HG03280 (cell line): ENCODE data around the gene DNAJC15.
A peak's percentile ranks its signal among the peaks of the same experiment; 100 is the strongest.
"Not testable (repeated sequence)": the region's sequence is repeated elsewhere in the genome, so short reads cannot be mapped to it uniquely, and the experiment has no call there.

ENCODE experiments used
- ATAC-seq: cut with Tn5 transposase; IDR thresholded peaks from one replicate; pipeline ENCODE4 v1.9.1; 2021; ENCODE audit warnings: mild to moderate bottlenecking, moderate library complexity; ENCODE audit not compliant: unreplicated experiment

The DNAJC15 gene

DNA sequence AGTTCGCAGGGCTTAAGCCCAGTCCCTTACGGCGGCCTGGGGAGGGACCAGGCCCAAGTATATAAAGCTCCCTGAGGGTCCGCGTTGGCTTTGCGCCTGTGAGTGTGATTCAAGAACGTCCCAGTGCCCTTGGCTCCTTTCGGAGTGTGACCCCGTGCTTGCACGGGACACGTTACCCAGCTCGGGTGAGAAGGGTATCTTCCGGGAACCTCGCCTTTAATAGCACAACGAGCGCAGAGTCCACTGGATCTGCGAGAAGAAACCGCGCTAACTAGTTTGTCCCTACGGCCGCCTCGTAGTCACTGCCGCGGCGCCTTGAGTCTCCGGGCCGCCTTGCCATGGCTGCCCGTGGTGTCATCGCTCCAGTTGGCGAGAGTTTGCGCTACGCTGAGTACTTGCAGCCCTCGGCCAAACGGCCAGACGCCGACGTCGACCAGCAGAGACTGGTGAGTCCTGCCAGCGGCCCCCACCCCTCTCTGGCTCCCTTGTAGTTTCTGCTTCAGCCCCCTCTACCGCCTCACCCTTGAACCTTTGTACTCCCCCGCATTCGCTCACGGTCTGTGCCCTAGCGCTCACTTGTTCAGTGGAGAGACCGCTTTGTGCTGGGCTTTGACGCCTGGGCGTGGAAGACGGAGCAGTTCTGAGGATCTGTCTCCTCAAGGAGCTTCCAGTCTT, at the start of gene DNAJC15:
TSS of gene DNAJC15 (plus strand) at position 298 of the 675 bp plus-strand sequence. CDS start at position 339, 41 bp downstream.
- ATAC-seq = peak; percentile 86

GRCh38 chr13:42976066-42976465, 47.3 kb upstream of the DNAJC15 start:
- ATAC-seq = no peak

DNA sequence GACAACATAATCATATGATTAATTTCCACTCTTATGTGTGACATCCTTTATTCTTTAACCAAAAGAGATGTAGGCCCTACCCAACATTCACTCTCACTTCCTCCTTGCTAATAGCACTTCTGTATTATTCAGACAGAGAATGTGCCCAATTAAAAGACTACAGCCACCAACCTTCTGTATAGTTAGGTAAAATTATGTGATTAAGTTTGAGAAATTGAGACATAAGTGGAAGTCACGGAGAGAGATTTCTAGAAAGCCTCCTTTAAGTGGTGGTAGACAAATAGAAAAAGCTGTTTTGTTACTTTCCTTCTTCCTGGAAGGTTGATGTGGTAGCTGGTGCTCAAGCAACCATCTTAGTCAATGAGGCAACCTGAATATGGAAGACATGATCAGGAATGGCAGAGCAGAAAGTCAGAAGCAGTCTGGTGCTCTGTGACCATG, 46.1 kb upstream of the DNAJC15 start:
- ATAC-seq = no peak

DNA sequence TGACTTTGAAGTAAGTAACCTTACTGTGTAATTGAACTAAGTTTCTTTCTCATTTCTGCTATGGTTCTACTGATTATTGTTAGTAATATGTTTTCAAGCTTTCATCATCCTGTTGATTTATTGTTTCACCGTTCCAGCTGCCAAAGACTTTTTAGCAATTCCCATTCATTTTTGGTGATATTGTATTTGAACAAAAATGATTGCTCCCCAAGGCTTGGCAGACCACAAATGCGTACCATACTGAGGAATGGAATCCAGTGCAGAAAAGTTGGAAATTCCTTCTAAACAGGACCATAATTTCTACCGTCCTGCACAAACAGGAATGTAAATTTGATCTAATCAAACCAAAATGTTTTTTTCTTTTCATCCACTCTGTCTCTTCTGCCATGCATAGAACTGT, 42.1 kb upstream of the DNAJC15 start:
- no peak for ATAC-seq

GRCh38 chr13:42981853-42982252, 41.5 kb upstream of the DNAJC15 start:
- ATAC-seq = no peak

GRCh38 chr13:42984026-42984425, 39.4 kb upstream of the DNAJC15 start:
- no peak for ATAC-seq

DNA sequence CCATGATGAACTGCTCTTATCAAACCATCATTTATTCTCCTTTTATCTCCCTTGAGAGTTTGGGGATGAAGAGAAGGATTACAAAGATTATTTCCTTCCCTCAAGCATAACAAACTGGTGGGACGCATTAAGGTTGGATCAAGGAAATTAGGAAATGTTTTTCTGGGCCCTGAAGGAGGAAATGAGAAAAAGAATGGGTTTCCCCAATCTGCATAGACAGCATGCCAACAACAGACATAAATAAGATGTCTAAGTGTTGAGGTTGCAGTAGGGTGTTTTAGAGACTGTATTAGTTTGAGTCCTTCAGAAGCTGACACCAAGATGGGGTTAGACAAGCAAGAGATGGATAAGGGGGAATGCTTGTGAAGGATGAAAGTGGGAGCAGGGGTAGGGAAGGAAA, 38.7 kb upstream of the DNAJC15 start:
- no peak for ATAC-seq

DNA sequence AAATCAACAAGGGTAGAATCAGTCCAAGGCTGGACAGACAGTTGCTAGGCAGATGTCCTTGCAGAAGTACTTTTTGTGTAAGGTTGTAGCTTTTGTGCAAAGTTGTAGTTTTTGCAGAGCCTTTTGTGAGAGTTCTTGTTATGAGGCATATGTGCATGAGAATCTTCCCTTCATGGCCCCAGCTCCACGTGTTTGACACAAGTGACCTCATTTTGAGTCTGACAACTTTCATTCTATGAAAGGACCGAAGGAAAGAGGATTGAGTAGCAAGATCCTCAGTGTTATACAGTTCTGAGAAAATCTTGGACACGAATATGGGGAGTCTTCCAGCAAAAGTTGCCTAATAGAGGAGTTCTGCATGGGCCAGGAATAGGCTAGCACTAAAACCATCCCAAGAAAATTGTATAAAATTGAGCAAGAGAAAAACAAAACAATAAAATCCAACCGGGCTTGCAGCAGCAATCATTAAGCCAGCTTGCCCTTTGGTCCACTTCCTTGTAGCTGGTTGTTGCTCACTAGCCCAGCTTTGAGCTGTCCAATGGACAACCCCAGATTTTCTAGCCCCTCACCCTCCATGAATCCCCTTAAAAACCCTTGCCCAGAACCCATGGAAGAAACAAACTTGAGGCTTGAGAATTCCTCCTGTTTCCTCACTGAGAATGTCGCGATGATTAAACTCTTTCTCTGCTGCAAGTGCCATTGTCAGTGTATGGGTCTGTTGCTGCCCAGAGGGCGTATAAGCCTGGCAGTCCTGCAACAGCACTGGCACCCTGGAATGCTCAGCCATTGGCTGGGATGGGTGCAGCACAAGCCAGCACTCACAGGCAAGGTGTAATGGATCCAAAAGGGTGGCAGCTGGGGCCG, 37.8 kb upstream of the DNAJC15 start:
- ATAC-seq = no peak

DNA sequence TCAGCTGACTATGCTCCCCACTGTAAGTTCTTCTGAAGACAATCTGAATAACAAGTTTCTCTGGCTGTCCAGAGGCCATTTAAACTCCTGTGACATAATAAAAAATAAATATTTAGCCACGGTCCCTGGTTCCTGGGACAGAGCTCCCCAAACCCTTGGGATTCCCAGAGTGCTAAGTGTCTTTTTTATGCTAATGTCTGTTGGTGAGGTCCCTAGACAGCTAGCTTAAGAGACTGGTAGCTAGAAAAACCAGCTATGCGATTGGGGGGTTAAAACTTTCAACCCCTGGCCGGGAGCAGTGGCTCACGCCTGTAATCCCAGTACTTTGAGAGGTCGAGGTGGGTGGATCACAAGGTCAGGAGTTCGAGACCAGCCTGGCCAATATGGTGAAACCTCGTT, 37.2 kb upstream of the DNAJC15 start:
- ATAC-seq = no peak

DNA sequence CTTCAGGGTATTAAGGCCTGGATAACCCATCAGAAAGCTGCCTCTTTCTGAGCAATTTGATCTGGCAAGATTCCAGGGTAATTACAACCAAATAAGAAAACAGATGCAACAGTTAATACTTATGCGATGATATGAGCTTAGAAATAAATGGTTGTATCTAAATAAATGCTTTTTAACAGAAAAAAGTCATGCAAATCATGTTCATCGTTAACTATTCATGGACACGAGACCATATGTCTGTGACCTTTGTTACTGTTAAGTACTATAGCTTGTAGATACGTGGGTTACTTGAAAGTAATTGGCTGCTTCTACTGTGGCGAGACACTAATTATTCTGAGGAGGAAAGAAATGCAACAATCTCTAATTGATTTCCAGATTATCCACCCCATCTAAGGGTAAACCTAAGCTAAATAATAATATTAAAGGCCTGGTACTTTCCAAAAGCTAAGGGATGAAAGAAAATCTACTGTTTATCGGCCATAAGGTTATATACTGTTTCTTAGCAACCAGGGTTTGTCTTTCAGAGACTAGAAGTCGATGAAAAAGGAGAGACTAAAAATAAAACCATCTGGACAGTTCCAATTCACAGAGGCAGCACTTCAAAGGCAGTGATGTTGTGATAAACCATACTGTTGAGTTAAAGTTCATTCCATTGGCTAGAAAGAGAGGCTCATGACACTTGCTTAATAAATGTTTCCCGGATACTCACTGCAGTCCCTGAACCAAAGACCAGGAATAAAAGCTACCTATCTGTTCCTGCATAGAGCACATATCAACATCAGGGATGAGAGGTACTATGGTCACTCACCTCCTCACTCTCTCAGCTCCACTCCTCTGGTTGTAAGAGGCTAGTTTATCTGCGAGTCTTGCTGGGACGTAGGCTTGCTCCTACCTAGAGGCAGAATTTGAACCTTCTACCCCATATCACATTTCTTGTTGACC, 32.8 kb upstream of the DNAJC15 start:
- no peak for ATAC-seq

DNA sequence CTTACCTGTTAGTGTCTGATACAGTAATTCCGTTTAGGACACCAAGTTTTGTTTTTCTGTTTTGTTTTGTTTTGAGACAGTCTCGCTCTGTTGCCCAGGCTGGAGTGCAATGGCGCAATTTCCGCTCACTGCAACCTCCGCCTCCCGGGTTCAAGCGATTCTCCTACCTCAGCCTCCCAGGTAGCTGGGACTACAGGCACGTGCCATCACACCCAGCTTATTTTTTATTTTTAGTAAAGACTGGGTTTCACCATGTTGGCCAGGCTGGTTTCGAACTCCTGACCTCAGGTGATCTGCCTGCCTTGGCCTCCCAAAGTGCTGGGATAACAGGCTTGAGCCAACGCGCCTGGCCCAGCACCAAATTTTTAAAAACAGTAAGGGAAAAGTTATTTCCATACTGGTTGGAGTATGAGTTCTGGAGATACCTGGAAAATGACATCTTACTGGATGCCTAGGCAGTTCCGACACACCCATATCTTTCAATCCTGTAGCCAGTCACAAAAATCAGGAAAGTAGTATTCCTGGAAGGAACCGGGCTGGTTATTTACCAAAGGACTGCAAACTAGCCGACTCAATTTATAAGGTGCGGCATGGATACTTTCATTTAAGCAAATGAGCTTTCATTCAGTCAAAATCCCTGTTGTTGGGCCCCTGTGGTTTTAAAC, 32.0 kb upstream of the DNAJC15 start:
- not testable (repeated sequence) for ATAC-seq

- ATAC-seq = peak; percentile 81
Observed at GRCh38 chr13:42991898-42992763, 31.3 kb upstream of the DNAJC15 start, which contains the start of gene EPSTI1. Gene EPSTI1, minus strand, starts transcription at chr13:42992241. Its CDS starts 76 bp downstream, at chr13:42992165.

DNA sequence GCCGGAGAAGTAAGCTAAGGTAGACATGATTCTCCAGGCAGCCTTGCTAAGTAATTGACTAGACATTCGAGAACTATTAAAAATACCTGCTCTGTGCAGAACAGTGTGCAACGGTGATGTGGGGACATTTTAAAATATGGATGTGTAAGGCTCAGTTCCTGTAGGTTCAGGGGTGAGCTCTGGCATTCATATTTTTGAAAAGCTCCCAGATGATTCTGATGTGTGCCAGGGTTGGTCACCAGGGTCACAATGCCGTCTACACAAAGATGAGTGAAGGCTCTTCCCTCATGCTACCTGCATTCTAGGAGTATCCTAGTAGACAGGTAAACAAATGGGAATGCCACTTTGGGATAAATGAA, 30.6 kb upstream of the DNAJC15 start:
- ATAC-seq = peak; percentile 12

DNA sequence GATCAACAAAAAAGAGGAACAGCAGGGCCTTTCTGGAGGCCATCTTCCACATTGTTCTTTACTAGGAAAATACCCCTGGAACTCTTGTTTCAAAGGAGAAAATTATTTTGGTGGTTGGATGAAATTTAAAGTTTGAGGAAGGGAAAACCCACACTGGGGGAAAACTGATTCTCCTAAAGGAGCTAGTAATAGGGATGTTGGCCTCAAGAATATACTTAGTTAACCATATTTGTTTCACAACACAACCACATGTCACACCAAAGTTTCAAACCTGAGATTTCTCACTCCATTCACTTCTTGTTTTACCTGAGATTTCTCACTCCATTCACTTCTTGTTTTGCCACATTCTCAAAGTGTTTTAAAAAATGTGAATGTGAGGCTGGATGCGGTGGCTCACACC, 28.5 kb upstream of the DNAJC15 start:
- ATAC-seq = no peak

DNA sequence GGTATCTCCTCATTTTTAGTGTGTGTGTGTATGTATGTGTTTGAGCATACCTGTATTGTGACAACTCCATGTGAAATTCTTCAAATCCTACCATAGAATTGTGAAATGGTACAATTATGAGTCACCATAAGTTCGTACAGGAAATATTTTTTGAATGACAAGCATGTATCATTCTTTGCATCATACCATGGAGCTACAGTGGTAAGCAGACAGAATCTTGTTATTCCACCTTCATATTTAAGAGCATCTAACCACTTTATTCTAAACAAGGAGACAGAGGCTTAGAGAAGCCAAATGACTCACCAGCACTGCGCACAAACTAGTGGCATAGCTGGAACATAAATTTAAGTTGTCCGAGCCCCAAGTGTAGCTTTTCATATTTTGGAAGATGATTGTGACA, 26.8 kb upstream of the DNAJC15 start:
- no peak for ATAC-seq

DNA sequence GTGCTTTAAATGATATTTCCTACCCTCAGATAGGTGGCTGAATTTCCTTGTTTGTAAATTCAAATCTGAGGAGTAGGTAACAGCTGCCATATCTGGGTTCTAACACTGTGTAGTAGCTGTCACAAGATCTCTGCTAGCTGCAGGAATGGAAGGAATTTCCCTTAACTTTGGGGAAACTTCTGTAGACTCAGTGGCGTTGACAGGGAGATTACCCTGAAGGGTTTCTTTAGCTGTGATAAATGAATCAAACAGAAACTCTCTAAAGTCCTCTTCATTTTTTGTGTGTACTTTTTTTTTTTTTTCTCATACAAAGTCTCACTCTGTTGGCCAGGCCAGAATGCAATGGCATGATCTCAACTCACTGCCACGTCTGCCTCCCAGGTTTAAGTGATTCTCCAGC, 26.0 kb upstream of the DNAJC15 start:
- no peak for ATAC-seq

- no peak for ATAC-seq
Observed at GRCh38 chr13:42999491-42999890, 23.9 kb upstream of the DNAJC15 start.

DNA sequence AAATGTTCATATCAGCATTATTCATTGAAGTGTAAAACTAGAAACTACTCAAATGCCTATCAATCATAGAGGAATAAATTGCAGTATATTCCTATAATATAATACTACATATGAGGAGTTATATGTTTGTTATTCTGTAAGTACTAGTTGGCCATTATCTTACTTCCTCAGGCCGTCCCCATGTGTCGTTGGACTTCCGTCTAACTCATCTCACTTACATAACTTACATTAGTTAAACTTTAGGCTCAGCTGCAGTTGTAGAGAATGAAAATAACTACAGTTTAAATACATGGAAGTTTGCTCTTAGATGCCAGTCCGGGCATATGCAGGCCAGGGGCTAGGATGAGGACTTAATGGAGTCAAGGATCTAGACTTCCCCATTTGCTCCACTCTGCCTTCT, 22.7 kb upstream of the DNAJC15 start:
- no peak for ATAC-seq

GRCh38 chr13:43002021-43002420, 21.4 kb upstream of the DNAJC15 start:
- ATAC-seq = no peak

GRCh38 chr13:43003010-43003409, 20.4 kb upstream of the DNAJC15 start:
- ATAC-seq = no peak
